Measurements from ENCODE around the gene HES3. TPM values are rescaled to one million over a fixed set of nuclear protein-coding genes. Genes with fewer than 3 reads are reported as not detected.
A peak's percentile ranks its signal among the peaks of the same experiment; 100 is the strongest.

HES3 gene
- total and polyA plus RNA-seq, 10 of the 15 experiments (the other 5 are each of a cell fraction or from before 2014, with no cell fraction given): not detected

- TF ChIP-seq SMARCA5 (IDR thresholded peaks at IDR 0.05) (peak; percentile 49; the same call in 1 of the 2 replicates), EP300 (IDR thresholded peaks at IDR 0.05; ENCODE audit: borderline replicate concordance in 1 of 2, control insufficient read depth in 1 of 2, low read depth in 2 of 2, low read length in 2 of 2) (peak in 1 of 2 experiments; percentile 31; a peak in 2 of 4 replicates), ATF2 (IDR thresholded peaks at IDR 0.05; ENCODE audit: low read length) (no peak), REST (IDR thresholded peaks at IDR 0.05; ENCODE audit: low read depth, low read length) (0 out of 2 replicates have a peak, but pooled peaks have one; percentile 16), USF1 (IDR thresholded peaks at IDR 0.05; ENCODE audit: borderline replicate concordance, extremely low read length, insufficient read depth, low read depth, low read length) (peak; percentile 72), FOXK2 (IDR thresholded peaks at IDR 0.05) (peak; percentile 97), NR2F1 (conservative IDR thresholded peaks at IDR 0.05) (peak; percentile 6; the same call in 1 of the 2 replicates), NR2C1 (IDR thresholded peaks at IDR 0.05) (peak; percentile 59), BCLAF1 (IDR thresholded peaks at IDR 0.05) (peak; percentile 89), SP1 (IDR thresholded peaks at IDR 0.05; ENCODE audit: low read depth, low read length) (peak; percentile 93), BCL3 (IDR thresholded peaks at IDR 0.05; ENCODE audit: borderline replicate concordance, insufficient read depth, low read depth, low read length, poor library complexity, severe bottlenecking) (no peak), SMC3 (IDR thresholded peaks at IDR 0.05; ENCODE audit: borderline replicate concordance, low read length) (no peak), KDM1A (IDR thresholded peaks at IDR 0.05; ENCODE audit: borderline replicate concordance) (no peak), JUND (IDR thresholded peaks at IDR 0.05; ENCODE audit: low read depth, low read length) (peak; percentile 98), RELA (IDR thresholded peaks at IDR 0.05; ENCODE audit: borderline replicate concordance, partially characterized antibody) (peak; percentile 87), NR2C2 (IDR thresholded peaks at IDR 0.05; ENCODE audit: borderline replicate concordance, control insufficient read depth, insufficient read length, low read depth) (peak; percentile 90), IRF4 (IDR thresholded peaks at IDR 0.05; ENCODE audit: low read depth, low read length) (peak; percentile 59; the same call in 1 of the 2 replicates), EZH2 (IDR thresholded peaks at IDR 0.05; ENCODE audit: borderline replicate concordance, control insufficient read depth, low read depth, low read length) (no peak)
Measured at GRCh38 chr1:6199298-6200187, 44.4 kb upstream of the HES3 start, which contains the start of gene RPL22 (continued).

All from GM12878 (cell line).